ENCODE results near the gene MACROD2.

DNA sequence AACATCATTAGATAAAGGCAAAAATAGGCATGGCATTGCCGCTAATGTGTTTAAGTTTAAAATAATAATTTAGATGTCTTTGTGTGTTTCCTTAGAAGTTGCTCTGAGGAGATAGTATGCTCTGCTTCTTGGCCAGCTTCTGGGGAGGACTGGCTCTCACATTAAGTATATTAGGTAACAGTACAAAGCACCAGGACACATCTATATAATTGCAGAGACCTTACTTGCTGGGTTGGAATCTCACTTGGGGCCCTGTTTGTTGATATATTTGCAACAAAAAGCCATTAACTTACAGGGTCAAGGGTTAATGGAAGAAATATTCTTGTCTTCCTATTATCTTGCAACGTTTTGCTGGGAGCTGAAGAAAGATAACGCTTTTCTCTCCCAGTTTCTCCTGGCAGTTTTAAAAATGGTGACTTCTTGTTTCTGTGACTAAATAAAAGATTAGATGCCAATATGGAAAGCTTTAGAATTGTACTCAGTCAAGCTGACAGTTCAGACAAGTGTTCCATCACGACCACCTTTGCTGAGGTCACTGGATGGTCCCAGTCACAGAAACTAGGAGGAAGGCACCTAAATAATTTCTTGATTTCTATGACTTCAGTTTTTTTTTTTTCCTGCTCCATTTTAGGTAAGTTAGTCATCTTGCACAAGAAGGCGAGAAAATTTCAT, 804.4 kb downstream of the MACROD2 start:
- TF ChIP-seq CTCF (conservative IDR thresholded peaks at IDR 0.05; ENCODE audit: low read depth, low read length) (no peak), BHLHE40 (IDR thresholded peaks at IDR 0.05; ENCODE audit: low read depth, low read length) (no peak), MXI1 (IDR thresholded peaks at IDR 0.05; ENCODE audit: borderline replicate concordance, low read depth, low read length) (no peak), POLR2A (IDR thresholded peaks at IDR 0.05; ENCODE audit: low read depth, low read length) (no peak)

Data from IMR-90 (cell line).